ENCODE measurements around the gene DOK7. TPM values are rescaled to one million over a fixed set of nuclear protein-coding genes. Genes with fewer than 3 reads are reported as not detected.

DOK7 gene
- total and polyA plus RNA-seq, 9 donors, result 11.4 to 23.9 (median 17.6) TPM

GRCh38 chr4:3486541-3487540 lies 23.7 kb downstream of the DOK7 start:
- DNase-seq, result peak; percentile 51
- Histone ChIP-seq H3K27ac (ENCODE audit: low read length) (no peak overlapping the region), H3K4me3 (ENCODE audit: low read length) (no peak overlapping the region), H3K27me3 (ENCODE audit: control insufficient read depth, insufficient read depth, low read length) (peaks cover 23% of the 10 kb centered on the region), H3K9me3 (replicated peaks; ENCODE audit: control insufficient read depth, low read depth, low read length) (no peaks in the 10 kb centered on the region), H3K36me3 (ENCODE audit: control insufficient read depth, insufficient read depth, low read length) (peaks cover 6% of the 10 kb centered on the region), H3K4me1 (ENCODE audit: control insufficient read depth, insufficient read depth, low read length) (peaks cover 59% of the 10 kb centered on the region)
- 54% methylated on average over 19 of the region's 25 CpGs for WGBS (ENCODE audit: insufficient coverage)

DNA sequence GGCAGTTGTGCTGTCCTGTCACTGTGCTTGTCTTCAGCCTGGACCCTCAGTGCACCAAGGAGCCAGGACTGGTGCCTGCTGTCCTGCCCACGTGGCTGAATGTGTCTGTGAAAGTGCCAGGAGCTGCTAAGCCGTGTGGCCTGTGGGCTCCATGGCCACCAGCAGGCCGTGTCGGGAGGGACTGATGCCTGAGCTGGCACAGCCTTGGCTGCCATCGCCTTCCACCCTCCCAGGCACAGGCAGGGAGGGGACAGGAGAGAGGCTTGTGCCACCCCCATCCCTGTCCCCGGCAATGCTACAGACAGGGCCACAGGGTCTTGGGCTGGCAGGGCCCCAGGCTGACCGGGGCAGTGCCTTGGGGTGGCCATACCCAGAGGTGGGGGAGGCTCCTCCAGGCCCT lies 24.8 kb downstream of the DOK7 start:
- H3K27ac ChIP-seq (ENCODE audit: low read length), result no peak overlapping the region
- H3K27me3 ChIP-seq (ENCODE audit: control insufficient read depth, insufficient read depth, low read length), result peaks cover 28% of the 10 kb centered on the region
- H3K9me3 ChIP-seq (replicated peaks; ENCODE audit: control insufficient read depth, low read depth, low read length), result no peaks in the 10 kb centered on the region
- no peak for DNase-seq
- H3K4me1 ChIP-seq (ENCODE audit: control insufficient read depth, insufficient read depth, low read length), result peaks cover 57% of the 10 kb centered on the region
- peaks cover 6% of the 10 kb centered on the region for H3K36me3 ChIP-seq (ENCODE audit: control insufficient read depth, insufficient read depth, low read length)
- no peak overlapping the region for H3K4me3 ChIP-seq (ENCODE audit: low read length)
- 65% methylated on average over 5 of the region's 7 CpGs for WGBS (ENCODE audit: insufficient coverage)

DNA sequence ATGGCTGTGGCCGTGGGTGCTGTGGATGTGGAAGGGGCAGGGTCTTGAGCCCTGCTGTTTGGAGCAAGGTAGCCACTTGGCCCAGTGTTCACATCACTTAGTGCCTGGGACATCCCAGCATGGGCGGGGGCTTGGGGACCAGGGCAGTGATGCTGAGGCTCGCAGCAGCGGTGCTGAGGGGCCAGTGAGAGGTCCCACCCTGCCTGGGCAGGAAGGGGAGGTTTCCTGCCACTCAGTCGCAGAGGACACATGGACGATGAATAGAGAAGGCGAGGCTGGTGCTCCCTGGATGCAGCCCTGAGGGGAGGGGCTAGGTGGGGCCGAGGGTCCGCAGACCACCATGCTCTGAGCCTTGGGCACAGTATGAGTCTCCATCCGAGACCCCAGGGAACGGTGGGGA lies 25.7 kb downstream of the DOK7 start:
- no peak overlapping the region for H3K4me3 ChIP-seq (ENCODE audit: low read length)
- no peak overlapping the region for H3K27ac ChIP-seq (ENCODE audit: low read length)
- peaks cover 12% of the 10 kb centered on the region for H3K36me3 ChIP-seq (ENCODE audit: control insufficient read depth, insufficient read depth, low read length)
- no peak for DNase-seq
- WGBS (ENCODE audit: insufficient coverage), result 48% methylated on average over 10 of the region's 11 CpGs
- H3K9me3 ChIP-seq (replicated peaks; ENCODE audit: control insufficient read depth, low read depth, low read length), result no peaks in the 10 kb centered on the region
- peaks cover 51% of the 10 kb centered on the region for H3K4me1 ChIP-seq (ENCODE audit: control insufficient read depth, insufficient read depth, low read length)
- peaks cover 33% of the 10 kb centered on the region for H3K27me3 ChIP-seq (ENCODE audit: control insufficient read depth, insufficient read depth, low read length)

- Histone ChIP-seq H3K4me3 (ENCODE audit: low read length) (no peak overlapping the region), H3K9me3 (replicated peaks; ENCODE audit: control insufficient read depth, low read depth, low read length) (no peaks in the 10 kb centered on the region), H3K36me3 (ENCODE audit: control insufficient read depth, insufficient read depth, low read length) (peaks cover 12% of the 10 kb centered on the region), H3K4me1 (ENCODE audit: control insufficient read depth, insufficient read depth, low read length) (peaks cover 51% of the 10 kb centered on the region), H3K27ac (ENCODE audit: low read length) (no peak overlapping the region), H3K27me3 (ENCODE audit: control insufficient read depth, insufficient read depth, low read length) (peaks cover 28% of the 10 kb centered on the region)
- no peak for DNase-seq
- WGBS (ENCODE audit: insufficient coverage), result 42% methylated on average over 16 of the region's 20 CpGs
These were observed 26.4 kb downstream of the DOK7 start for GRCh38 chr4:3489451-3489962.

GRCh38 chr4:3491681-3492405 lies 28.7 kb downstream of the DOK7 start:
- no peak for DNase-seq
- Histone ChIP-seq H3K27me3 (ENCODE audit: control insufficient read depth, insufficient read depth, low read length) (peaks cover 16% of the 10 kb centered on the region), H3K4me3 (ENCODE audit: low read length) (no peak overlapping the region), H3K27ac (ENCODE audit: low read length) (no peak overlapping the region), H3K36me3 (ENCODE audit: control insufficient read depth, insufficient read depth, low read length) (peaks cover 17% of the 10 kb centered on the region), H3K9me3 (replicated peaks; ENCODE audit: control insufficient read depth, low read depth, low read length) (no peaks in the 10 kb centered on the region), H3K4me1 (ENCODE audit: control insufficient read depth, insufficient read depth, low read length) (peaks cover 30% of the 10 kb centered on the region)
- WGBS (ENCODE audit: insufficient coverage), result 41% methylated on average over 14 of the region's 17 CpGs

DNA sequence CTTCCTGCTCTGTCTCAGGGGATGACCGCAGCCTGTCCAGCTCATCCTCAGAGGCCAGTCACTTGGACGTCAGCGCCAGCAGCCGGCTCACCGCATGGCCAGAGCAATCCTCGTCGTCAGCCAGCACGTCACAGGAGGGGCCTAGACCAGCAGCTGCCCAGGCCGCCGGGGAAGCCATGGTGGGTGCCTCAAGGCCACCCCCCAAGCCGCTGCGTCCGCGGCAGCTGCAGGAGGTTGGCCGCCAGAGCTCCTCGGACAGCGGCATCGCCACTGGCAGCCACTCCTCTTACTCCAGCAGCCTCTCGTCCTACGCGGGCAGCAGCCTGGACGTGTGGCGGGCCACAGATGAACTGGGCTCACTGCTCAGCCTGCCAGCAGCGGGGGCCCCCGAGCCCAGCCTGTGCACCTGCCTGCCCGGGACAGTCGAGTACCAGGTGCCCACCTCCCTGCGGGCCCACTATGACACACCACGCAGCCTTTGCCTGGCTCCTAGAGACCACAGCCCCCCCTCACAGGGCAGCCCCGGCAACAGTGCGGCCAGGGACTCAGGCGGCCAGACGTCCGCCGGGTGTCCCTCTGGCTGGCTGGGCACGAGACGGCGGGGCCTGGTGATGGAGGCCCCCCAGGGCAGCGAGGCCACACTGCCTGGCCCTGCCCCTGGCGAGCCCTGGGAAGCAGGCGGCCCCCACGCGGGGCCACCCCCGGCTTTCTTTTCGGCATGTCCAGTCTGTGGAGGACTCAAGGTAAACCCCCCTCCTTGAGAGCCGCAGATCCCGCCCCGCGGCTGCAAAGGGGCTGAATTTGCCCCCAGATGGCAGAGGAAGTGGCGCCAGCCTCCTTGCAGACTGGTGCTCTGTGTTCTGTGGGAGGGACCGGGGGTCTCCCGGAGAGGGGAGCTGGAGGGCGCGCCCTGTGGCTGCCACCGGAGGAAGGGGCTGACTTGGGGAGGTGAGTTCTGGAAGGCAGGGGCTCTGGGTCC lies 29.9 kb downstream of the DOK7 start:
- H3K4me1 ChIP-seq (ENCODE audit: control insufficient read depth, insufficient read depth, low read length), result peaks cover 20% of the 10 kb centered on the region
- H3K4me3 ChIP-seq (ENCODE audit: low read length), result no peak overlapping the region
- peaks cover 16% of the 10 kb centered on the region for H3K27me3 ChIP-seq (ENCODE audit: control insufficient read depth, insufficient read depth, low read length)
- peaks cover 17% of the 10 kb centered on the region for H3K36me3 ChIP-seq (ENCODE audit: control insufficient read depth, insufficient read depth, low read length)
- no peak overlapping the region for H3K27ac ChIP-seq (ENCODE audit: low read length)
- H3K9me3 ChIP-seq (replicated peaks; ENCODE audit: control insufficient read depth, low read depth, low read length), result no peaks in the 10 kb centered on the region
- peak; percentile 38 for DNase-seq
- 68% methylated on average over 40 of the region's 55 CpGs for WGBS (ENCODE audit: insufficient coverage)

- H3K27ac ChIP-seq (ENCODE audit: low read length), result no peak overlapping the region
These were observed 30.8 kb downstream of the DOK7 start for GRCh38 chr4:3493720-3494461.

GRCh38 chr4:3494462-3494871 lies 31.4 kb downstream of the DOK7 start:
- Histone ChIP-seq H3K9me3 (replicated peaks; ENCODE audit: control insufficient read depth, low read depth, low read length) (no peaks in the 10 kb centered on the region), H3K4me3 (ENCODE audit: low read length) (no peak overlapping the region), H3K36me3 (ENCODE audit: control insufficient read depth, insufficient read depth, low read length) (peaks cover 17% of the 10 kb centered on the region), H3K4me1 (ENCODE audit: control insufficient read depth, insufficient read depth, low read length) (peaks cover 20% of the 10 kb centered on the region), H3K27ac (ENCODE audit: low read length) (no peak overlapping the region), H3K27me3 (ENCODE audit: control insufficient read depth, insufficient read depth, low read length) (peaks cover 16% of the 10 kb centered on the region)
- WGBS (ENCODE audit: insufficient coverage), result 27% methylated on average over 14 of the region's 15 CpGs
- no peak for DNase-seq

More at GRCh38 chr4:3493720-3494461, 30.8 kb downstream of the DOK7 start:
- Histone ChIP-seq H3K9me3 (replicated peaks; ENCODE audit: control insufficient read depth, low read depth, low read length) (no peaks in the 10 kb centered on the region), H3K36me3 (ENCODE audit: control insufficient read depth, insufficient read depth, low read length) (peaks cover 17% of the 10 kb centered on the region), H3K4me3 (ENCODE audit: low read length) (no peak overlapping the region), H3K27me3 (ENCODE audit: control insufficient read depth, insufficient read depth, low read length) (peaks cover 16% of the 10 kb centered on the region), H3K4me1 (ENCODE audit: control insufficient read depth, insufficient read depth, low read length) (peaks cover 20% of the 10 kb centered on the region)
- 48% methylated on average over 19 of the region's 20 CpGs for WGBS (ENCODE audit: insufficient coverage)
- DNase-seq, result no peak

Measured in muscle of leg (tissue), 11 donors.